SK-N-MC (cell line): ENCODE measurements around the gene OTUD3.
"Not testable (repeated sequence)": the region's sequence is repeated elsewhere in the genome, so short reads cannot be mapped to it uniquely, and the experiment has no call there.

Experiments used
- EZH2 ChIP-seq: fragments of 200-600 bp; sonication (generic); IDR thresholded peaks from one replicate; pipeline ENCODE4 v1.6.1; 2017; ENCODE audit warnings: antibody characterized with exemption
- POLR2AphosphoS5 ChIP-seq: IDR thresholded peaks from 2 replicates; pipeline ENCODE4 v1.6.1; 2012; ENCODE audit warnings: mild to moderate bottlenecking, low read depth, low read length, borderline replicate concordance

DNA sequence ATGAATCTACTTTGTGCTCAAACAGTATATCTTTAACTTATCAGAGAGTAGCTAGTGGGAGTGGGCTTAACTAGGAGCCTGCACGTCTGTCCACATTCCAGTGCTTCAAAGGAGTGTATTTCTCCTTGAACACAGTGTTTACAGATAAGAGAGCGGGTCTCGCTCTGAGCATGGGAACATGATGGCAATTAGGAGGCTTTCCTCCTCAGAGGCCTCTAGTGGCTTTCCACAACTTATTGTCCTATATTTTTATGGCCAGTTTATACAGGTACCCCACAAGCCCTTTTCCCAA, 44.9 kb downstream of the OTUD3 start:
- not testable (repeated sequence) for TF ChIP-seq POLR2AphosphoS5, EZH2
